Stromal cell of bone marrow (primary cell): ENCODE results near the gene ITSN1.
A peak's percentile ranks its signal among the peaks of the same experiment; 100 is the strongest.

Experiments
- DNase-seq: peaks from one replicate; pipeline ENCODE4 v3.0.0-alpha.2; 2012; ENCODE audit warnings: low read depth

Gene ITSN1

DNA sequence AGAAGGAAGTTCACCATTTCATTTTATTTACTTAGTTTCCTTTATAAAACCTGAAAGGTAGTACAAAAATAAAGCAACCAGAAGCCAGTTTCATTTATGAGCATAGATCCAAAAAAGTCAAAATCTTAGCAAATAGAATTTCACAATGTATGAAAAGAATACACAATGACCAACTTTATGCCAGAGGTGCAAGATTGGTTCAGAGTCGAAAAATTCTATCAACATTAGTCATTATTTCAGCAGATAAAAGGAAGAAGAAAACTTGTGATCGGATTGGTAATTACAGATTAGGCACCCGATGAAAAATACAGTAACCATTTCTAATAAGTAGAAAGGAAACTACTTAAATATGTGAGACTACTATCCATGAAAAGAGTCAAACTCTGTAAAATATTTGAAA, 89.1 kb downstream of the ITSN1 start:
- DNase-seq = no peak

DNA sequence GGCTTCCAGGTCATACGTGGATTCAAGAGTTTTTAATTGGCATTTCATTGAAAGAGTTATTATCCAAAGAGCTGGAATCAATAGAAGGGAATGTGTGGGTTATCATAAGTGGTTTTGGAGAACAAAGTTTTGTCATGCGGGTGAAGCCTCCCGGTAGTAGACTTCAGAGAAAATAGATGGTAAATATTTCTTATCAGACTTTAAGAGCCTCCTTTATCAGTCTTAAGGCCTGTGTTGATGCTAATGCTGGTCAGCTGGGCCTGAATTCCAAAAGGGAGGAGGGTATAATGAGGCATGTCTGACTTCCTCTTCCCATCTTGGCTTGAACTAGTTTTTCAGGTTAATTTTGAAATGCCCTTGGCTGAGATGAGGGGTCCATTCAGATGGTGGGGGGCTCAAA, 89.7 kb downstream of the ITSN1 start:
- no peak for DNase-seq

DNA sequence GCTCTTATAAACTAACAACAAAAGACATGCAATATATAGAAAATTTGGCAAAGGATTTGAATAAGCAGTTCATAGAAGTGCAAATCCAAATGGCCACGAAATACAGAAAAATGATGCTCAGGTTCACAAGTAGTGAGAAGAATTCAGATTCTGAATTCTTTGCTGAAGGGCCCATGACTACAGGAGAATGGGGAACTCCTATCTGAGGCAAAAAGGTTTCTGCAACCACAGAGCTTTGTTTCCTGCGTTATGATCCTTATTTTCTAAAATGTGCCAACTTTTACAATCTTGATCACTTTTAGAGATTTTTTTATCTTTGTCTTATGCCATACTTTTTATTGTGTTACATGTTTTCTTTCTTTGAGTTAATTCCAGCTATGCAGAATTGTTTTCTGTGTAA, 91.3 kb downstream of the ITSN1 start:
- no peak for DNase-seq

DNA sequence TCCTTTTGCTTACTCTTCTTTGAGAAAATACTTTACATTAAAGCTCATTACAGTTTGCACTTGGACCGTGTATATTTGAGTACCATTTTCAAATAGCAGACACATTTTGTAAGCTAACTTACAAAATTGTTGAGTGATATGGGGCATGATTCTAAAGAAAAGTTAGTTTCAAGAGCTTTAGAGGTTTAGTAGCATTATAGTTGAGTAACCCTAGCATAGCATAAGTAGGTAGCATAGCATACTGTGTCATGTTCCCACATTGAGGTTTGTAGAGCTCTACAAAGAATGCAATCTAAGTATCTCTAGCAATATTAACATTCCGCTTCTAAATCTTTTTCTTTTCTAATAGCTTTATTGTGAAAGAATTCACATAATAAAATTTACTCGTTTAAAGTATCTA, 92.0 kb downstream of the ITSN1 start:
- DNase-seq = no peak

DNA sequence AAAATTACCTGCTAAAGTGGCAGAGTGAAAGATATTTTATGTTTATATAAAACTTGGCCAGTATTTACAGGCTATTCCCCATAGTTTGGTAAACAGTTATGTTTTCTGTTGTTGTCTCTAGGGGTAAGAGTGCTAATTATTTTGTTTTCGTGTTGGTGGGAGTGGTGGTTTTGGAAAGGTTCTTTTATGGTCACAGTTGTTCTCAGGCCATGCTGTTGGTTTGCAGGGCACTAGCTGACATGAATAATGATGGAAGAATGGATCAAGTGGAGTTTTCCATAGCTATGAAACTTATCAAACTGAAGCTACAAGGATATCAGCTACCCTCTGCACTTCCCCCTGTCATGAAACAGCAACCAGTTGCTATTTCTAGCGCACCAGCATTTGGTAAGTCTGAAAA, 92.5 kb downstream of the ITSN1 start:
- no peak for DNase-seq

DNA sequence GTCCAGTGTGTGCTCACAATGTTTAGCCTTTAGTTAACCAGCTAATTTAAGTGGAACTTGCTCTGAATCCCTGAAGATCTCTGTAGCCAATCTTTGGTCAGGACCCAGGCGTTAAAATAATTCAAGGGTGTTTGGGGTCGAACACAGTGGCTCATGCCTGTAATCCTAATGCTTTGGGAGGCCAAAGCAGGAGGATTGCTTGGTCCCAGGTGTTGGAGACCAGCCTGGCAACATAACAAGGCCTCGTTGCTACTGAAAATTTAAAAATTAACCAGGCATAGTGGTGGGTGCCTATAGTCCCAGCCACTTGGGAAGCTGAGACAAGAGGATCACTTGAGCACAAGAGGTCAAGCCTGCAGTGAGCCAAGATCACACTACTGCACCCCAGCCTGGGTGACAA, 94.3 kb downstream of the ITSN1 start:
- no peak for DNase-seq

DNA sequence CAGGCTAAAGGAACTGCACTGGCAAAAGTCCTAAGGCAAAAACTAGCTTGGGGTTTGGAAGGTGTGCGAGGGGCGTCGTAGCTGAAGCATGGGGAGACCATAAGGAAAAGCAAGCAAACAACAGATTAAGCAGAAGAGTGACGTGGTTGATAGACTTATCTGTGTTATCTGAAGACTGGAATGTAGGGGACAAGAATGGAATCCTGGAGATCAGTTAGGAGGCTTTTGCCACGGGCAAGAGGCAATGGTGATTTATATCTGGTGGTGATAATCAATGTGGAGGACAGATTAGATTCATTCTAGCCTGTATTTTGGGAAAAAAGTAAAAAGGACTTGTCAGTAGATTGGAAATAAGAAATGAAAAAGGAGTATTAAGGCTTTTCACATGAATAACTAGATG, 97.4 kb downstream of the ITSN1 start:
- no peak for DNase-seq

DNA sequence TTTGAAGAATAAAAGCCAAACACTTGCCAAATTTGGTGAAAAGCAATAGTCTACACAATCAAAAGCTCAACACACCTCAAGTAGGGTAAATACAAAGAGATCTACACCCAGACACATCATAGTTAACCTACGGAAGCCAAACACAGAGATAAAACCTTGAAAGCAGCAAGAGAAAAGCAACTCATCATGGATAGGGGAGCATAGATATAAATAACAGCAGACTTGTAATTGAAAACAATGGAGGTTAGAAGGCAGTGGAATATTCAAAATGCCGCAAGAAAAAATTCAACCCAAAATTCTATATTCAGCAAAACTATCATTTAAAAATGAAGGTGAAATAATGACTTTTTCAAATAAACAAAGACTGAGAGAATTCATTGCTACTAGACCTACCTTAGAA, 105.1 kb downstream of the ITSN1 start:
- DNase-seq = no peak

DNA sequence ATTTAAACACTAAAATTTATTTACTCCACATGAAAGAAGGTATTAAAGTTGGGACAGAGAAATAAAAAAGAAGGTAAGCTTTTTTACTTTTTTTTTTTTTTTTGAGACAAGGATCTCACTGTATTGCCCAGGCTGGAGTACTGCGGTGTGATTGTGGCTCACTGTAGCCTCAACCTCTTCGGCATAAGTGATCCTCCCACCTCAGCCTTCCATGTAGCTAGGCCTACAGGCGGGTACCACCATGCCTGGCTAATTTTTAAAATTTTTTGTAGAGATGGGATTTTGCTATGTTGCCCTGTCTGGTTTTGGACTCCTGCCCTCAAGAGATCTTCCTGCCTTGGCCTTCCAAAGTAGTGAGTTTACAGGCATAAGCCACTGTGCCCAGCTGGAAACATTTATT, 106.6 kb downstream of the ITSN1 start:
- no peak for DNase-seq

DNA sequence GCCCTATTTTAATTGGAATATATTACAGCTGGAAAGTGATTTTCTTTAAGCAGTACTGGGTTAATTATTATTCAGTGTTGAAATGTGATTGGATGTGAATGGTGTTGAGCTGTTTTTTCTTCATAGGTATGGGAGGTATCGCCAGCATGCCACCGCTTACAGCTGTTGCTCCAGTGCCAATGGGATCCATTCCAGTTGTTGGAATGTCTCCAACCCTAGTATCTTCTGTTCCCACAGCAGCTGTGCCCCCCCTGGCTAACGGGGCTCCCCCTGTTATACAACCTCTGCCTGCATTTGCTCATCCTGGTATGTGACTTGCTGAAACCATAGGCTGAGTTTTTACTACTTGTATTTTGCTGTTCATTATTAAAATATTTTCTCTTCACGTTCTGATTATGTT, 107.7 kb downstream of the ITSN1 start:
- no peak for DNase-seq

DNA sequence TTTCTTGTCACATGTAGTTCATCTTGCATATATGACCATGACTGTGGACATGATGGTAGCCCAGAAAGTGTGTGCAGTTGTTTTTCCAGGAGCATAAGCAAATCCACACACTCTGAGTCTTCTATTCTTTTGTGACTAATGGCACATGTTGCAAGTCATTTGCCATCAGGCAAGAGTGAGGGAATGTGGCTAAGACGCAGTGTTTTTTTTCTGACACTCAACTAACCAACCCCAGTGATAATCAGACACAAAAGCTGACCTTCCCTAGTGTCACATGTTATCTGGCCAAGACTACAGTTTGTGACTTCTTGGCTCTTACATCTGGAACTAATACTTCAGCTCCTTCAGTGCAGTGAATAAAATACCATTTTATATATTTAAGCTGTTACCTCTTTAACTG, 108.8 kb downstream of the ITSN1 start:
- no peak for DNase-seq

DNA sequence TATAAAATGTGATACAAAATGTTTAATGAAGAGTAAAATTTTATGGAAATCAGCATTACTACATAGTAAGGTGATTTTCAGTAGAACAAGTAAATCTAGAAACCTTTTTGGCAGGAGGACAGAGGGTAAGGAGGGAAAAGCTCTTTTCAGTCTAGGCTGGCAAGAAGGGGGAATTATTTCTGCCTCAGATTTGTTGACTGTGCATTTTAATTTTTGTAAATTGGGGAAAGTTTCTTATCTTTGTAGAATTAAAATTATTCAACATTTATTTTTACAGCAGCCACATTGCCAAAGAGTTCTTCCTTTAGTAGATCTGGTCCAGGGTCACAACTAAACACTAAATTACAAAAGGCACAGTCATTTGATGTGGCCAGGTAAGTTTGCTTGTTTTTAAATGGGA, 109.2 kb downstream of the ITSN1 start:
- DNase-seq = no peak

DNA sequence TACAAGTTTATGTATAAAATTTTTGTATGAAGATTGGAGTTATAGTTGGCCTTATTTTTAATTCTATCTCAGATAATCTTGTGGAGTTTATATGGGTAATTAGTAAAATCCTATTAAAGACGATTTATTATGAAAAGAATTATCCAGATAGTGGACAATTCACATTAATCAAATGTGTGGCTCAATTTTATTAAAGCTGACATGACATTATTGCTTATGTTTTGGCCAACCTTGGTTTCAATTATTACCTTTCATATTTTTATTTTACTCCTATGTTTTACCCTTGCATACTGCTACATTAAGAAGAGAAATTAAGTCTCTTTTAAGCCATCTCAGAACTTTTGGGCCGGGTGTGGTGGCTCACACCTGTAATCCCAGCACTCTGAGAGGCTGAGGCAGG, 110.0 kb downstream of the ITSN1 start:
- no peak for DNase-seq

DNA sequence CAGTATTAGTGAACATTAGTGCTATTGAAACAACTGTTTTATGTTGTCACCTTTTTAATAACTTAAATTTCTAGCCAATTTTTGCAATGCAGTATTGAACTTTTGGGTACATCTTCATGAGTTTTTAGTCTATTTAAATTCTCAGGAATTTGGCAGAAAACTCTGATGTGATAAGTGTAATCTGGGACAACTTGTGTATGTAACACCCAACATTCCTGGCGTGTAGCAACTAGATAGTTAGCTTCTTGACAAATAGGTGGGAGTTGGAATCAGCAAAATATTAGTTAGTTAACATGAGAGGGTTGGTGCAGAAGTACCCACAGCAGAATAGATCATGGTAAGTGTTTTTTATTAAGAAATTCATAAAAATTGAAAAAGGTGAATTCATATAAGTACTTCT, 111.6 kb downstream of the ITSN1 start:
- no peak for DNase-seq

DNA sequence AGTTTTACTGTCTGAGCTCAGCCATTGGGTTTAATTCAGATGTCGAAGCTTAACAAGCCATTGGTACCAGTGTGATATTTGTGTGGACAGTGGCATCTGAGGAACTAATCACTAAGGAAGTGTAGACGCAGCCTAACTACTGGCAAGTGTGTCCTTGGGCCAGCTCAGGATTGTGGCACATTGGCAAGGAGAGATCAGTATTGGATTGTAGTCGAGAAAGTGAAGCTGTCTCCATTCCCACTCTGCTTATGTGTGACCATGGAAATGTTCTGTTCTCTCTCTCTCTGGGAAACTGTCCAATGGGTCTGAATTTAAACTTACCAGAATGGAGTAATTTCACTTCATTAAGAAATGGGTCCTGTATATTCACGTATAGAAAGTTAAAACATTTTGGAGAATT, 112.2 kb downstream of the ITSN1 start:
- no peak for DNase-seq

DNA sequence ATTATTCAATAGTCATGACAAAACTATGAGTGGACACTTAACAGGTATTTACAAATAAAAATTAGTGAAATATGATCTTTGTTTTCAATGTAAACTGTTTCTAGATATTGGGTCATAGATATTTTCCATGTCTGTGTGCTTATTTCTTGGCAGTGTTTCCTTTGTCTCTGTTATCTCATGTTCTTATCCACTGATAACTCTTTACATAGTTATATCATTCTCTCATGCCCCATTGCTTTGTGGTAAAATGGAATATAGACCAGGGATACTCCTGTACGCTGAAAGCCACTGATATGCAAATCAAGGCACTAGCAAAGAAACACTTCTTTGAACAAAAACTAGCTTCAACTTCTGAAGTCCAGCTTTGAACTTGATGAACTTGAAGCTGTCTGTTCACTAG, 113.1 kb downstream of the ITSN1 start:
- no peak for DNase-seq

DNA sequence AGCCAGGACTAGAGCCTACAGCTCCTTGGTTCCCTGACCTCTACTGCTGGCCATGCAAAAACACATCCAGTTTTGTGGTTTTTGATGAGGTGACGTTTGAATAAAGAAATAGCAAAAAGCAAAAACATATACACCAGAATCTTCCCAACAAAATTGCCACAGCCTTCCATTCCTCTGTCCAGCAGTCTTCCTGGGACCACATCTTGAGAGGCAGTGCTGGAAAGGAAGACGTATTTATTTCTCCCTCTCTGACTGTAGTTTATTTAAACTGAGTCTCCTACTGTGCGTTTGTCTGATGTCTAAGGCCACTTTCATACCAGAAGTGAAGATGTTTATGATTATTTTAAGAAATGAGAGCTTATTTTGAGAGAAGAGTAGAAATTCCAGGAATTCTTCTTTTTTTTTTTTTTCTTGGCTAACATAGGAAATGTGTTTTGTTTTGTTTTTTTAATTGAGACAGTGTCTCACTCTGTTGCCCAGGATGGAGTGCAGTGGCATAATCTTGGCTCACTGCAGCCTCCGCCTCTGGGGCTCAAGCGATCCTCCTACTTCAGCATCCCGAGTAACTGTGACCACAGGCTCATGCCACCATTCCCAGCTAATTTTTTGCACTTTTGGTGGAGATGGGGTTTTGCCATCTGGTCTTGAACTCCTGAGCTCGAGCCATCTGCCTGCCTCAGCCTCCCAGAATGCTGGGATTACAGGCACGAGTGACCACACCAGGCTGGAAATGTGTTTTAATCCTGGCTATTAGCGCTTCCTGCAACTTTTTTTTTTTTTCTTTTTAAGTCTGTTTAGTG, 118.5 kb downstream of the ITSN1 start:
- DNase-seq = no peak

DNA sequence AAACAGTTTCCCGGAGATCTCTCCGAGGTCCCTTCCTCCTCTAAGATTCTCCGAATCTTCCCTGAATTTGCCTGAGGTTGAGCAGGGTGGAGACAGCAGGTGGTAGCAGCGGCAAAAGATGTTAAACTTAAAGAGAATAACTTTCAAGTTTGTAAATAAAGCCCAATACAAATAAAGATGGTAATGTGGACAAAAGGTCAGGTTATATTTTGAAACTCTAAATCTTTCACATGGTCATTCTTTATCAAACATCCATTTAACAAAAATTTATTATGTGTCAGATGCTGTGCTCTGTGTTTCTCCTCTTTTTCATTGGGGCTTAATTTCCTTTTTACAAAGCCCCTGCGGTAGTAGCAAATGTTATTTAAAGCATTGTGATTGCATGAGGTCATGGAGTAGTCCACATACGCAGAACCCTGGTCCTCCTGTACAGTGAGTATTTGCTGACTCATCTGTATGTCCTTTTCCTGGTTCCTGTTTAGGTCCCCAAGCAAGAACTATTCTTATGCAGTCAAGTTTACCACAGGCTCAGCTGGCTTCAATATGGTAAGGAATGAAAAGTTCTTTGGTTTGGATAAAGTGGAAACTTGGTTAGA, 119.2 kb downstream of the ITSN1 start:
- peak; percentile 85 for DNase-seq

DNA sequence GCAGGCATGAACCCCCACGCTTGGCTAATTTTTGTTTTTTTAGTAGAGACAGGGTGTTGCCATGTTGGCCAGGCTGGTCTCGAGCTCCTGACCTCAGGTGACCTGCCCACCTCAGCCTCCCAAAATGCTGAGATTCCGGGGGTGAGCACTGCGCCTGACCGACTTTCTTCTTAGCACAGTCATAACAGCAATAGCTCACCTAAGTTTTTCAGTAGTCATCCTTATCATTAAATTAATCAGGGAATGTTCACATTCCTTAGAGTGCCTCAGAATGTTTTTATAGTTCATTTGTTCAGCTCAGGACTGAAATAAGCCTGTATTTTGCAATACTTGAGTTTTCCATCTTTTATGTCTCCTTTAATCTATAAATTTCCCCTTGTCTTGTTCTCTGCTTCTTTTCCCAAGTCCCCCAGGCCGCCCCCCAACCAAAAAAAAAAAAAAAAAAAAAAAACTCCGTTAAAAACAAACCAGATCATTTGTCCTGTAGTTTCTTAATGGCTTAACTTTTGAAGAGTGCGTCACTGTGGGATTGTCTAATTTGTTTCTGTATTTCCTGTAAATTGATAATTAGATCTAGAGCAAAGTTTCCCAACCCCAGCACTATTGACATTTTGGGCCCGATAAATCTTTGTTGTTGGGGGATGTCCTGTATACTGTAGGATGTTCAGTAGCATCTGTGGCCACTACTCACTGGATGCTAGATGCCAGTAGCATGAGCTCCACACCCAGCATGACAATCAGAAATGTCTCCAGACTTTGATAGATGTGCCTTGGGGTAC, 120.7 kb downstream of the ITSN1 start:
- DNase-seq = no peak

DNA sequence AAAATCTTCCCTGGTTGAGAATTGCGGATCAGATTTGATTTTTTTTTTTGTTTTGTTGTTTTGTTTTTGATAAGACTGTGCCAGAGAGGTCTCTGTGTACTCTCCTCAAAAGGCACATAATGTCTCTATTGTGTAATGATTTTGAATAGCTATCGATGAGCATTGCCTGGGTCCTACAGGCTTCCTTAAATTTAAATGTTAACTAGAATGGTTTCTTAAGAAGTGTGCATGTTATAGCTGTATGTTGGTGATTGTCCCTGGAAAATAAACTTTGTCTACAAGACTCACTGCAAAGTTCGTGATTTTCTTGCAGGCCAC, 121.2 kb downstream of the ITSN1 start:
- DNase-seq = no peak

DNA sequence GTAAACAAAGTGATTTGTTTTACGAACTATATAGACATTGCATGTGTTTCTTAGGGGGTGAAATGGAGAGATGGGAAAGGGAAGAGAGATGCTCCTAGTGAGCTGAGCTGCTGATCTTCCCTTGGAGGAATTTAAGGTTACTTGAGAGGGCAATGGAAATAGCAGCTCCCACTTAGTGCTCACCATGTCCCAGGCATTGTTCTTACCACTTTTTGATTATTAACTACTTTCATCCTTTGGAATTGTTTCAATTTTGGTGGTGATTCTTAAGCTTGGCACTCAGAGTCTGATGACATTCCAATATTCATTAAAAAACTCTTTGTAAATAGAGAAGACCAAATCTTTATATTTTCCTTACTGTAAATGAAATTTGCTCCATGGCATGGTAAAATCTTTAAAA, 124.9 kb downstream of the ITSN1 start:
- DNase-seq = no peak

DNA sequence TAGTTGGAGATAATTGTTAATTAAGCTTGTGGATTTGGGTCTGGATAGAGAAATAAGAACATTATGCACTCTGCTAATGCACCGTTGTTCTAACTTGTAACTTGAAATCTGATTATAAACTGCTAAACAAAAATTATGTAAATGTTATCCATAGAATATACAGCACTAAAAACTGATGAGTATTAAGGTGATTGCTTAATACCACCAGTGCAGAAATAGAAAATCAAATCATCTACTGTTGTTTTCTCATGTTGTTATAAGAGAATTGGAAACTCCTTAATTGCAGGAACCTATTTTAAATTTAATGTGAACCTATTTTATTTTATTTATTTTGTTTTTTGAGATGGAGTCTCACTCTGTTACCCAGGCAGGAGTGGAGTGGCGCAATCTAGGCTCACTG, 125.7 kb downstream of the ITSN1 start:
- no peak for DNase-seq

DNA sequence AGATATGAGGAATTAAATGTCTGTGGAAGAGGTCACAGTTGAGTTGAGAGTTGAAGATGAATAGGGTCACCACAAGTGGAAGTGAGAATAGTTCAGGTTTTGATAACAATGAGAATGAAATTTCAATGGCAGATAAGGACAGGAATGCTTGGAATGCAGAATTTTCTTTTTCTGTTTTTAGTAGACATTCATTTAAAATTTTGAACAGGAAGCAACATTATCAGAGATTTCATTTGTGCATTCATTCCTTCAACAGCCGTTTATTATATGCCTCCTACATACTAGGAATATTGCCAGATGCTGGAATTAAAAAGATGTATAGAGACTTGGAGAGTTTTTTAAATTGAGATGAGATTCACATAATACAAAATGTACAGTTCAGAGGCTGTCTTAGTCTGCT, 126.8 kb downstream of the ITSN1 start:
- no peak for DNase-seq

DNA sequence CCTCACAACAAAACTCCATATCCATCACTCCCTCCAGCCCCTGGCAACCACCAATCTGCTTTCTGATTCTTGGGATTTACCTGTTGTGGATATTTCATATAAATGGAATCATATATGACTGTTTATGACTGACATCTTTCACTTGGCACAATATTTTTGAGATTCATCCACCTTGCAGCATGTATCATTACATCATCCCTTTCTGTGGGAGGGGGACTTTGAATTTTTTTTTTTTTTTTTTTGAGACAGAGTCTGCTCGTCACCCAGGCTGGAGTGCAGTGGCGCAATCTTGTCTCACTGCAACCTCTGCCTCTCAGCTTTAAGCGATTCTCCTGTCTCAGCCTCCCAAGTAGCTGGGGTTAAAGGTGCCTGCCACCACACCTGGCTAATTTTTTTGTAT, 128.2 kb downstream of the ITSN1 start:
- DNase-seq = no peak
